Neural cell (in vitro differentiated cells): Measurements from ENCODE around the gene MINK1. TPM values are rescaled to one million over a fixed set of nuclear protein-coding genes. Genes with fewer than 3 reads are reported as not detected.

Source experiments
- H2AFZ ChIP-seq: fragments of 200-600, 300-800 bp; sonication (generic), shearing (Covaris generic); 2 replicates; pipeline ENCODE4 v1.6.0; 2014; ENCODE audit warnings: low read depth, mild to moderate bottlenecking, antibody characterized with exemption, low read length, moderate library complexity
- H3F3A ChIP-seq: fragments of 200-600 bp; shearing (Covaris generic); 2 replicates; pipeline ENCODE4 v1.6.1; 2016; ENCODE audit warnings: mild to moderate bottlenecking, moderate library complexity, mixed read lengths, antibody characterized with exemption, low read length; ENCODE audit not compliant: insufficient read depth, poor library complexity, severe bottlenecking
- H3K27ac ChIP-seq: fragments of 200-600, 300-800 bp; sonication (generic), shearing (Covaris generic); 2 replicates; pipeline ENCODE4 v1.5.1; 2014; ENCODE audit warnings: mild to moderate bottlenecking, low read length, moderate library complexity
- H3K27me3 ChIP-seq: fragments of 300-800, 200-600 bp; sonication (generic), shearing (Covaris generic); 2 replicates; pipeline ENCODE4 v1.6.0; 2014; ENCODE audit warnings: mild to moderate bottlenecking, low read depth, low read length, moderate library complexity; ENCODE audit not compliant: insufficient read depth
- H3K36me3 ChIP-seq: fragments of 300-800, 200-600 bp; sonication (generic), shearing (Covaris generic); 2 replicates; pipeline ENCODE4 v1.5.1; 2014; ENCODE audit warnings: mild to moderate bottlenecking, antibody characterized with exemption, low read length, moderate library complexity; ENCODE audit not compliant: insufficient read depth
- H3K4me2 ChIP-seq: fragments of 300-800, 200-600 bp; sonication (generic), shearing (Covaris generic); 2 replicates; pipeline ENCODE4 v1.6.0; 2014; ENCODE audit warnings: mild to moderate bottlenecking, low read length
- H3K4me3 ChIP-seq: fragments of 300-800, 200-600 bp; sonication (generic), shearing (Covaris generic); 2 replicates; pipeline ENCODE4 v1.5.1; 2014; ENCODE audit warnings: mild to moderate bottlenecking, low read length, moderate library complexity
- H3K79me2 ChIP-seq: fragments of 200-600 bp; shearing (Covaris generic); replicated peaks from 2 replicates; pipeline ENCODE4 v1.6.0; 2014; ENCODE audit warnings: mild to moderate bottlenecking, low read length, moderate library complexity; ENCODE audit not compliant: insufficient read depth
- H3K9ac ChIP-seq: fragments of 300-800, 200-600 bp; sonication (generic), shearing (Covaris generic); 2 replicates; pipeline ENCODE4 v1.6.1; 2016; ENCODE audit warnings: mild to moderate bottlenecking, low read length, mixed read lengths
- H3K9me2 ChIP-seq: fragments of 200-600 bp; shearing (Covaris generic); 2 replicates; pipeline ENCODE4 v1.6.1; 2016; ENCODE audit warnings: mild to moderate bottlenecking, low read length, mixed read lengths; ENCODE audit not compliant: insufficient read depth
- H3K9me3 ChIP-seq: fragments of 200-600, 300-800 bp; sonication (generic), shearing (Covaris generic); 2 replicates; pipeline ENCODE4 v1.6.1; 2016; ENCODE audit warnings: mild to moderate bottlenecking, mixed run types, low read length, moderate library complexity, mixed read lengths
- H4K20me1 ChIP-seq: fragments of 200-600 bp; shearing (Covaris generic); 2 replicates; pipeline ENCODE4 v1.6.1; 2016; ENCODE audit warnings: mild to moderate bottlenecking, mixed run types; ENCODE audit not compliant: insufficient read depth
- EP300 ChIP-seq: fragments of 450-650 bp; conservative IDR thresholded peaks from 2 replicates; pipeline ENCODE4 v1.6.1; 2014; ENCODE audit warnings: antibody characterized with exemption, mild to moderate bottlenecking, moderate library complexity; ENCODE audit not compliant: poor library complexity, severe bottlenecking
- EZH2 ChIP-seq: fragments of 200-600, 300-800 bp; shearing (Covaris generic), sonication (generic); IDR thresholded peaks from 2 replicates; pipeline ENCODE4 v1.6.1; 2014; ENCODE audit warnings: antibody characterized with exemption, low read length, borderline replicate concordance, mild to moderate bottlenecking; ENCODE audit not compliant: insufficient read depth, poor library complexity, severe bottlenecking
- MXI1 ChIP-seq: fragments of 450-650 bp; conservative IDR thresholded peaks from 2 replicates; pipeline ENCODE4 v1.6.1; 2014; ENCODE audit warnings: antibody characterized with exemption, mild to moderate bottlenecking; ENCODE audit not compliant: poor library complexity, severe bottlenecking
- POLR2AphosphoS5 ChIP-seq: IDR thresholded peaks from 2 replicates; pipeline ENCODE4 v1.6.1; 2012
- RAD21 ChIP-seq: fragments of 450-650 bp; conservative IDR thresholded peaks from 2 replicates; pipeline ENCODE4 v1.6.1; 2014; ENCODE audit warnings: antibody characterized with exemption, mild to moderate bottlenecking, moderate library complexity
- SMC3 ChIP-seq: fragments of 450-650 bp; conservative IDR thresholded peaks from 2 replicates; pipeline ENCODE4 v1.6.1; 2014; ENCODE audit warnings: antibody characterized with exemption, mild to moderate bottlenecking, moderate library complexity; ENCODE audit not compliant: poor library complexity
- TAF1 ChIP-seq: IDR thresholded peaks from 2 replicates; pipeline ENCODE4 v1.6.1; 2012; ENCODE audit warnings: low read depth
- polyA plus RNA-seq: library from polyadenylated mRNA; depleted of rRNA; stranded (reverse); fragments of >200 nt; gene quantifications from 2 replicates; pipeline ENCODE4 v1.2.3, GENCODE V29; 2014
- TF ChIP-seq, protein P1 (sequence below): IDR thresholded peaks from 2 replicates; pipeline ENCODE4 v1.6.1; 2012; ENCODE audit warnings: borderline replicate concordance
- TF ChIP-seq, protein P2 (sequence below): fragments of 450-650 bp; IDR thresholded peaks from 2 replicates; pipeline ENCODE4 v1.5.1; 2014; ENCODE audit warnings: antibody characterized with exemption, mild to moderate bottlenecking, moderate library complexity; ENCODE audit not compliant: poor library complexity, severe bottlenecking

MINK1 gene
- polyA plus RNA-seq, 1 donor from 2014 or later: 38.1 TPM

DNA sequence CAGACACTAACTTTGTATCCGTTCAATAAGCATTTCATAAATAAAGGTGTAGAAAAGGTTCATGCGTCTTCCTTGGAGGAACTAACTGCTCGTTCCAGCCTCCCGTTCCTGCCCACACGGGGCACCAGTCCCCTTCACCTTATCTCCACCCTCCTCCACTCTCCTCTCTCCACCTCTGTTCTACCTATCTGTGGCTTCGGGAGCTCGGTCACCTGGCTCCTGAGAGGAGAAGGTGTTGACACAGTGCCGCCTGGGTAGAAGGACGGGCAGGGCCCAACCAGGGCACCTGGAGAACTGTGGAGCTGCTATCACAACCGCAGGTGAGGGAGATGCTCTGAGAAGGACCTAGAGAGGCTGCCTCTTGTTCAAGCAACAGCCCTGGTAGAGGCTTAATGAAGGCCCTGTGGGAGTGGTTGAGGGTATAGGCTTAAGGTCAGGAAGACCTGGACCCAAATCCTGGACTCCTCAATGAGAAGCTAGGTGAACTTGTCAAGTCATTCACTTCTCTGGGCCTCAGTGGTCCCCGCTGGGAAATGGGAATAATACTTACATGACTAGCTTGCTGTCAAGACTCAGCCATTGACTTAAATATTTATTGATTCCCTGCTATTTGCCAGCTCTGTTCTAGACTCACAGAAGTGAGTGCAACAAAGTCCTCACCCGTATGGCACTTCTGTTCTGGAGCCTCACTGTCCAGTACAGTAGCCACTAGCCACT, 9.6 kb upstream of the MINK1 start:
- Histone ChIP-seq H3K4me2 (no peak overlapping the region), H3K79me2 (no peaks in the 10 kb centered on the region), H4K20me1 (no peaks in the 10 kb centered on the region), H3K27ac (no peak overlapping the region), H2AFZ (no peak overlapping the region), H3F3A (no peaks in the 10 kb centered on the region), H3K9me2 (no peaks in the 10 kb centered on the region), H3K4me3 (no peak overlapping the region), H3K9me3 (no peaks in the 10 kb centered on the region), H3K36me3 (no peaks in the 10 kb centered on the region), H3K9ac (no peak overlapping the region), H3K27me3 (no peaks in the 10 kb centered on the region)
- TF ChIP-seq EP300 (no peak), SMC3 (no peak)

DNA sequence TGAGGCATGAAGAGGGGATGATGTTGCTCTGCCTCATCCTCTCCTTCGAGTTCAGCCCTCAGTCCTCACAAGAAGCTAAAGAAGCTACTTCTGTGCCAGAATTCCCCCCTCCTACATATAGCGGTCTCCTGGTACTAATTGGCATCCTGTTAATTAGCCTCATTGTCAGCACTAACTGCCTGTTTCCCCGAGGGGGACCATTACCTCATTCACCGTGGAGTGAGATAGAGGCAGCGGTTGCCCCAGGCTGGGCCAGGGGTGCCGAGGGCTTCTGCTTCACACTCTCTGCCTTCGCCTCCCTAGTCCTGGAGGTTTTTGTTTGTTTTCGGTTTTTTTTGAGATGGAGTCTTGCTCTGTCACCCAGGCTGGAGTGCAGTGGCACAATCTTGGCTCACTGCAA, 5.7 kb upstream of the MINK1 start:
- Histone ChIP-seq H3K9me3 (no peaks in the 10 kb centered on the region), H3K4me2 (no peak overlapping the region), H3K27me3 (no peaks in the 10 kb centered on the region), H3K79me2 (no peaks in the 10 kb centered on the region), H3K9ac (no peak overlapping the region), H2AFZ (no peak overlapping the region), H3K4me3 (no peak overlapping the region), H4K20me1 (no peaks in the 10 kb centered on the region), H3K27ac (no peak overlapping the region), H3K36me3 (no peaks in the 10 kb centered on the region), H3F3A (no peaks in the 10 kb centered on the region), H3K9me2 (no peaks in the 10 kb centered on the region)
- TF ChIP-seq EZH2 (no peak), MXI1 (no peak), SMC3 (no peak), POLR2AphosphoS5 (no peak), RAD21 (no peak), TAF1 (no peak), EP300 (no peak)
- TF ChIP-seq, protein P1, sequence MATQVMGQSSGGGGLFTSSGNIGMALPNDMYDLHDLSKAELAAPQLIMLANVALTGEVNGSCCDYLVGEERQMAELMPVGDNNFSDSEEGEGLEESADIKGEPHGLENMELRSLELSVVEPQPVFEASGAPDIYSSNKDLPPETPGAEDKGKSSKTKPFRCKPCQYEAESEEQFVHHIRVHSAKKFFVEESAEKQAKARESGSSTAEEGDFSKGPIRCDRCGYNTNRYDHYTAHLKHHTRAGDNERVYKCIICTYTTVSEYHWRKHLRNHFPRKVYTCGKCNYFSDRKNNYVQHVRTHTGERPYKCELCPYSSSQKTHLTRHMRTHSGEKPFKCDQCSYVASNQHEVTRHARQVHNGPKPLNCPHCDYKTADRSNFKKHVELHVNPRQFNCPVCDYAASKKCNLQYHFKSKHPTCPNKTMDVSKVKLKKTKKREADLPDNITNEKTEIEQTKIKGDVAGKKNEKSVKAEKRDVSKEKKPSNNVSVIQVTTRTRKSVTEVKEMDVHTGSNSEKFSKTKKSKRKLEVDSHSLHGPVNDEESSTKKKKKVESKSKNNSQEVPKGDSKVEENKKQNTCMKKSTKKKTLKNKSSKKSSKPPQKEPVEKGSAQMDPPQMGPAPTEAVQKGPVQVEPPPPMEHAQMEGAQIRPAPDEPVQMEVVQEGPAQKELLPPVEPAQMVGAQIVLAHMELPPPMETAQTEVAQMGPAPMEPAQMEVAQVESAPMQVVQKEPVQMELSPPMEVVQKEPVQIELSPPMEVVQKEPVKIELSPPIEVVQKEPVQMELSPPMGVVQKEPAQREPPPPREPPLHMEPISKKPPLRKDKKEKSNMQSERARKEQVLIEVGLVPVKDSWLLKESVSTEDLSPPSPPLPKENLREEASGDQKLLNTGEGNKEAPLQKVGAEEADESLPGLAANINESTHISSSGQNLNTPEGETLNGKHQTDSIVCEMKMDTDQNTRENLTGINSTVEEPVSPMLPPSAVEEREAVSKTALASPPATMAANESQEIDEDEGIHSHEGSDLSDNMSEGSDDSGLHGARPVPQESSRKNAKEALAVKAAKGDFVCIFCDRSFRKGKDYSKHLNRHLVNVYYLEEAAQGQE: no peak
- TF ChIP-seq, protein P2, sequence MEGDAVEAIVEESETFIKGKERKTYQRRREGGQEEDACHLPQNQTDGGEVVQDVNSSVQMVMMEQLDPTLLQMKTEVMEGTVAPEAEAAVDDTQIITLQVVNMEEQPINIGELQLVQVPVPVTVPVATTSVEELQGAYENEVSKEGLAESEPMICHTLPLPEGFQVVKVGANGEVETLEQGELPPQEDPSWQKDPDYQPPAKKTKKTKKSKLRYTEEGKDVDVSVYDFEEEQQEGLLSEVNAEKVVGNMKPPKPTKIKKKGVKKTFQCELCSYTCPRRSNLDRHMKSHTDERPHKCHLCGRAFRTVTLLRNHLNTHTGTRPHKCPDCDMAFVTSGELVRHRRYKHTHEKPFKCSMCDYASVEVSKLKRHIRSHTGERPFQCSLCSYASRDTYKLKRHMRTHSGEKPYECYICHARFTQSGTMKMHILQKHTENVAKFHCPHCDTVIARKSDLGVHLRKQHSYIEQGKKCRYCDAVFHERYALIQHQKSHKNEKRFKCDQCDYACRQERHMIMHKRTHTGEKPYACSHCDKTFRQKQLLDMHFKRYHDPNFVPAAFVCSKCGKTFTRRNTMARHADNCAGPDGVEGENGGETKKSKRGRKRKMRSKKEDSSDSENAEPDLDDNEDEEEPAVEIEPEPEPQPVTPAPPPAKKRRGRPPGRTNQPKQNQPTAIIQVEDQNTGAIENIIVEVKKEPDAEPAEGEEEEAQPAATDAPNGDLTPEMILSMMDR: no peak
